NOMO-1 treated with dmso at 0.1 percent for 144 hours (cell line): Measurements from ENCODE around the gene PLEKHF1.
A peak's percentile ranks its signal among the peaks of the same experiment; 100 is the strongest.

Experiments used
- DNase-seq: peaks from one replicate; lab custom pipeline; 2025; ENCODE audit not compliant: unreplicated experiment; lab: John Stamatoyannopoulos, UW

Gene PLEKHF1

DNA sequence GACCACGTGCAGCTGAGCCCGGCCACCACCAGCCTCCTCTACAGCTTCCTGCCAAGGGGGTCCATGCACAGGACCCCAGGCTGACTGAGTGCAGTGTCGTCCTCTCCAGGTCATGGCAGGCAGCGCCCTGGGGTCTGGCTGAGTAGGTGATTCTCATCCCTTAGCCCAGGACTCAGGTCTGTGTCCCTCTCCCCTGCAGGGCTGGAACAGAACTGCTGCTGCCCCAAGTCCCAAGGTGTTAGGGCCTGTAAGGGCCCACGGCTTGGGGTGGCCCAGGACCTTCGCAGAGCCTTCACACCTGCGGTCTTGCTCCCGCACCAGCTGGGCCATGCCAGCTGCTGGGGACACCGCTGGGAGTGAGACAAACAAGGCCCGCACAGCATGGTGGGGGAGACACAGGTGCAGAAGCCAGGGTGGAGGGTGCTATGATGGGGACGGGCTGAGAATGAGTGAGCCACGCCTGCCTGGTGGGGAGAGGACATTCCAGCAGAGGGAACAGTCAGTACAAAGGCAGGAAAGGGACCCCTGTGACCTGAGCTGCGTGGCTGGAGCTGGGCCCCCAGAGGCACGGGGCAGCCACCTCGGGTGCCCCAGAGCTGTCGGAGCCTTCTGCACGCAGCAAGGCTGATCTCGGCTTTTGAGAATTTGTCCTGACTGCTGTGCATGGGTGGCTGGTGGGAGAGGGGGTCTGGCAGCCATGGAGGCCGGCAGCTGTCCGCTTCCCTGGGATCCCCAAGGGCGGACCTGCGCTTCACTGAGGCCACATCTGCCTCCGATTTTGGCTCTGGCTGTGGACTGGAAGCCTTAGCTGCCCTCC, 11.9 kb downstream of the PLEKHF1 start:
- no peak for DNase-seq

DNA sequence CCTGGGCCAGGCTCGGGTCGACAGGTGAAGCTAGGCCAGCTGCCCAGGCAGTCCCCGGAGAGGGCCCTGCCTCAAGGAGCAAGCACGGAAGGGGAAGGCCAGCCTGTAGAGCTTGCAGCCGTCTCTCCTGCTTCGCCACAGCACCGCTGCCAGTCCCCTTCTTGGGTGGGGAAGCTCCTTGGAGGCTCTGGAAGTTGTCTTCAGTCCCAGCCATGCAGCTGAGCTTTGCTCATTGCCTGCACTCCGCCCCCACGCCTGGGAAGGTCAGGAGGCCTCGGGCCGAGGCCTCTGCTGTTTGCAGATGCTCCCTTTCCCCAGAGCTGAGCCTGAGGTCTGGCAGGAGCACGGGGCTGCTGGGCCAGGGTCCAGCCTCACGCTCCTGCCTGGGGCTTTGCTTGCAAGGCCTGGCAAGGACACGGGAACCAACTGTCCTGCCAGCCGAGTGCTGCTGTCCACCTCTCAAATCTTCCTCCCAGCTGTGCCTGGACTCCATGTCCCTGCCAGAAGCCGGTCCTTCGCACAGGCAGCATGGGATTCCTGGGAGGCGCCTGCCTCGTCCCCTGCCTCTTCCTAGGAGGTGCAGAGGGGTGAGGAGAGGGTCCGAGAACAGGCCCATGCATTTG, 13.3 kb downstream of the PLEKHF1 start:
- no peak for DNase-seq

GRCh38 chr19:29679598-29680210, 14.4 kb downstream of the PLEKHF1 start:
- no peak for DNase-seq

- peak; percentile 23 for DNase-seq
Measured at GRCh38 chr19:29680447-29680846, 15.2 kb downstream of the PLEKHF1 start.

DNA sequence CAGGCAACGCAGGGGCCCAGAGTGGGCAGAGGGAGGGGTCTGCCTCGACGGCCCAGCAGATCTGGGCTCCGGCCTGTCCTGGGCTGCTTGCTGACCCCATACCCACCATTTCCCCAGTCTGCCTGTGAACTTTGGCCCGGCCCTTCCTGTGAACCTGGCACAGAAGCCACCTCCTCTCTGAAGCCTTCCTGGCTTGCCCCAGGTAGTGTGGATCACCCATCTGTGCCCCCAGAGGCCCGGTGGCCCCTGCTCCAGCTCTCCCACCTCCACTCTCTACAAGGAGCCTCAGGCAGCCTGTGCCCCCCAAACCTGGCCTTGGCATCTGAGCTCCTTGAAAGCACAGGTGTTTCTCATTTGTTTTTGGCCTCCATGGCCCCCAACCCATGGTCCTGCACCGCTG, 15.7 kb downstream of the PLEKHF1 start:
- DNase-seq: no peak

GRCh38 chr19:29681422-29682235, 16.4 kb downstream of the PLEKHF1 start:
- DNase-seq: no peak

GRCh38 chr19:29682236-29682895, 17.1 kb downstream of the PLEKHF1 start:
- DNase-seq: no peak

DNA sequence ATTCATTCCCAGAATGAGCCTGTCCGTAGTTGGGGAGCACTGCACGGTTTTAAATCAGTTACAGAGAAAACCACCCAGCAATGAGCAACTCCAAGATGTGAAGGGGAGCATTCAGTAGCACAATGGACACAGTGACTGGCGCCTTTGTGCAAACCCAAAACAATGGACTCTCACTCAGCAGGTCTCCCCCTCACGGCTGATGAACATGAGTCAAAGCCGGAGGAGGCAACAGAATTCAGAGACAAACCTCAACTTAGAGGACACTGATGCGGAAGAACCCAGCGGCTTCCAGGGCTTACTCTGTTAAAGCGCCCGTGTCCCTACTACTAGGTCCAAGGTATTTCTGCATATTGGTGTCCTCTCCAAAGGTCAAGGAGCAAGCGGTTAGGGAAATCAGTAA, 17.7 kb downstream of the PLEKHF1 start:
- DNase-seq: no peak

- DNase-seq: no peak
Measured at GRCh38 chr19:29685326-29685725, 20.1 kb downstream of the PLEKHF1 start.

DNA sequence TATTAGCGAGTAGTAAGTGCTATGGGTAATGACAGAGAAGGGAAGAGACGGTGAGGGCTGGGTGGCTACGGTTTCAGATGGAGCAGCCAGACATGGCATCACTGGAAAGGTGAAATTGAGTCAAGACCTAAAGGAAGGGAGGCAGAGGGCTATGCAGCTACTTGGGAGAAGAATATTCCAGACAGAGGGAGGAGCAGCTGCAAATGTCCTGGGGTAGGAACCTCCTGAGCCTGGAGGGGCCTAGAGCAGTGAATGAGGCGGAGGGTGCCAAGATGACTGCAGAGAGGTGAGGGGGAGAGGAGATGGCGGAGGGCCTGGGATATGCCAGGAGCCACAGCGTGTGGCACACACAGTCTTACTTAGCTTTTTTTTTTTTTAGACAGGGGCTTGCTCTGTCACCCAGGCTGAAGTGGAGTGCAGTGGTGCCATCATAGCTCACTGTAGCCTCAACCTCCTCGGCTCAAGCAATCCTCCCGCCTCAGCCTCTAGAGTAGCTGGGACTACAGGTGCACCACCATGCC, 21.1 kb downstream of the PLEKHF1 start:
- DNase-seq: no peak

- no peak for DNase-seq
Measured at GRCh38 chr19:29687244-29687896, 22.1 kb downstream of the PLEKHF1 start.

- no peak for DNase-seq
Measured at GRCh38 chr19:29687897-29688728, 22.9 kb downstream of the PLEKHF1 start.

DNA sequence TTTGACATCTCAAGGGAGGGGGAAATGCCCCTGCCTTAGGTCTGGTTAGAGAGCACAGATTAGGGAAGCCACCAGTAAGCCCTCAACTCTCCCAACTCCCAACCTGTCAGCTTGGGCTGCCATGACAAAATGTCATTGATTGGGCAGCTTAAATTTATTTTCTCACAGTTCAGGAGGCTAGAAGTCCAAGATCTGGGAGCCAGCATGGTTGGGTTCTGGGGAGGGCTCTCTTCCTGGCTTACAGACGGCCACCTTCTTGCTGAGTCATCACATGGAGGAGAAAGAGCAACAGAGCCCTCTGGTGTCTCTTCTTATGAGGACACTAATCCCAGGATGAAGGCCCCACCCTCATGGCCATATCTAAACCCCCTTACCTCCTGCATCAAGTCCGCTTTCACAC, 25.6 kb downstream of the PLEKHF1 start:
- DNase-seq: no peak

GRCh38 chr19:29694161-29694560, 28.9 kb downstream of the PLEKHF1 start:
- DNase-seq: no peak

DNA sequence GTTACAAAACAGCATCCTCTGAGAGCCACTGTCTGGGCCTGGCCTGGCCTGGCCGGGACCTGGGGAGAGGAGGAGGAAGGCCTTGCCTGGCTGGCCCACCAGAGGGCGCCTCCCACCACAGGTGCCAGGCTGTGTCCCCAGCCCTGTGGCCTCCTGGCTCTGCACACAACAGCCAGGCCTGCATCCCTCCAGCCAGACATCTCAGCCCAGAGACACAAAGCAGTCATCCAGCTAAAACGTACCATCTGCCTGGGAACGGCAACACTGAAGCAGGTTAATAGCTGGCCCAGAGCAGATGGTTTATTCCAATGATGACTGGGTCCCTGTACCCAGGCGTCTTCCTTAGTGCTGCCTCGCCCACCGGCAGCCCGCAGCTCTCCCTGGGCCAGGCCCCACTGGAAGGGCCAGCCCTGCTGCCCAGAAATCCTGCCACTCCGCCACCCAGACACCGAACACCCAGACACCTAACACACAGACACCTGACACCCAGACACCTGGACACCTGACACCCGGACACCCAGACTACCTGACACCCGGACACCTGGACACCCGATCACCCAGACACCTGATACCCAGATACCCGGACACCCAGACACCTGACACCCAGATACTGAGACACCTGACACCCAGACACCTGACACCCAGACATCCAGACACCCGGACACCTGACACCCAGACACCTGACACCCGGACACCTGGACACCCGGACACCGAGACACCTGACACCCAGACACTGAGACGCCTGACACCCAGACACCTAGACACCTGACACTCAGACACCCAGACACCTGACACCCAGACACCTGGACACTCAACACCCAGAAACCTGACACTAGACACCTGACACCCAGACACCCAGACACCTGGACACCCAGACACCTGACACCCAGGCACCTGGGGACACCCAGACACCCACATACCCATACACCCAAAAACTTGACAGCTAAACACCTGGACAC, 29.7 kb downstream of the PLEKHF1 start:
- DNase-seq: peak; percentile 53

- DNase-seq: no peak
Measured at GRCh38 chr19:29695765-29696564, 30.7 kb downstream of the PLEKHF1 start.

GRCh38 chr19:29696565-29696846, 31.2 kb downstream of the PLEKHF1 start:
- DNase-seq: no peak
